Measurements from ENCODE around the gene CYB561A3. TPM values are rescaled to one million over a fixed set of nuclear protein-coding genes. Genes with fewer than 3 reads are reported as not detected.

Gene CYB561A3
- total RNA-seq, 1 experiment from 2014 or later = 54.7 TPM

DNA sequence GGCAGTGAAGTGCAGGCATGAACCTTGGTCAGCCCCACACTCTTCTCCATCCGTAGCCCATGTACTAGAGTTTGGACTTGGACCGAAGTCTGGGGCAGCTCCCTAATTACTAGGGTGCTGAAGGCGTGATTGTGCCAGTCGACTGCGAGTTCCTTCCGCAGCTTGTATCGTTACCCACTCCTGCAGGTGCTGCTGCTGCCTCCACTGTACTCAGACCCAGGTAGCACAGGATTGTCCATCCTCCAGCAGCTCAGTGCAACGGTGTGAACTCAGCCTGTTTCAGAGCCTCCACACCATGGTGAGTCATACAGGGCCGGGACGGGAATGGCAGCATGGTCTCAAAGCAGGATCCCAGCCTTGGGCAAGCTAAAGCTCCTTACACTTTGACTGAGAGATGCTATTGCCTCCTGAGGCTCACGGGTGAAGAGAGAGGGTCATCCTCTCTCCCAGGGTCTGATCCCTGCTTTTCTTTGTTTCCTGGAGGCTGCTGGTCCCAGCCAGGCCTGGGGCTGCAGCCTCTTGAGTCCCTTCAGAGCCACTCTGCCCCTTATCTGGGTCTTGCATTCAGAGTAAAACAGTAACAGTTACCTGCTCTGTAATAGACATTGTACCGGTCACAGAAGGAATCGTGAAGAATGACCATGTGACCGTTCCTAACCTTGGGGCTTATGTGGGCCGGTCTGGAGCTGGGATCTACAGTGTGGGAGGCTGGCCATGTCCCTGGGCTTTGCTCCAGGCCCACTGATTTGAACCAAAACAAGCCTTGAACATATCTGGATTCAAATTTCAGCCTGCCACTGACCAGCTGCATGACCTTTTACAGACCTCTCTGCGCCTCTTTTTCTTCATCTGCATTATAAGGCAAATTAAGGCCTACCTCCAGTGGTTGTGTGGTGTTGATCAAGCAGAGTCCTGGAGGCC lies 27.0 kb downstream of the CYB561A3 start:
- Histone ChIP-seq H3K4me3 (ENCODE audit: low read depth, low read length, poor library complexity, severe bottlenecking) (no peak overlapping the region), H3K36me3 (ENCODE audit: insufficient read depth, low read length, poor library complexity, severe bottlenecking) (peaks cover 8% of the 10 kb centered on the region), H3K4me1 (ENCODE audit: insufficient read depth, low read length, poor library complexity, severe bottlenecking) (peaks cover 10% of the 10 kb centered on the region), H3K9me3 (ENCODE audit: low read depth, low read length, poor library complexity, severe bottlenecking) (no peaks in the 10 kb centered on the region), H3K27ac (ENCODE audit: low read depth, low read length, poor library complexity, severe bottlenecking) (no peak overlapping the region), H3K27me3 (replicated peaks; ENCODE audit: insufficient read depth, low read depth, low read length, poor library complexity) (no peaks in the 10 kb centered on the region)
- intact Hi-C loops (cut with micrococcal nuclease; ENCODE audit: unreplicated experiment) = no loop called here
- DNase-seq (ENCODE audit: low spot score) = peak; percentile 26
- no TSS peak for BruUV-seq (replicated peaks)
- TF ChIP-seq EZH2 (IDR thresholded peaks at IDR 0.05; ENCODE audit: borderline replicate concordance, low read depth, low read length, poor library complexity, severe bottlenecking) (no peak), CTCF (conservative IDR thresholded peaks at IDR 0.05; ENCODE audit: low read depth, low read length) (no peak)
- ChIA-PET CTCF (interaction anchor here (1.2 to 3.5 kb wide), 2 partner anchors 51 to 58 kb away, joined by 3 to 54 read pairs; partner anchors contain the start of gene TMEM216), POLR2A (ENCODE audit: low non-redundant PET) (no interaction called here)

- TSS peak; percentile 85 for BruUV-seq (replicated peaks)
- POLR2A ChIA-PET (ENCODE audit: low non-redundant PET) = interaction anchor here (0.8 kb wide), 1 partner anchor 28 kb away, joined by 3 read pairs; the partner anchor contains the start of genes CYB561A3 and TMEM138
- no peak for TF ChIP-seq CTCF (conservative IDR thresholded peaks at IDR 0.05; ENCODE audit: low read depth, low read length)
- TF ChIP-seq EZH2 (IDR thresholded peaks at IDR 0.05; ENCODE audit: borderline replicate concordance, low read depth, low read length, poor library complexity, severe bottlenecking) = no peak
Measured at GRCh38 chr11:61333550-61334433, 27.9 kb downstream of the CYB561A3 start.

More at GRCh38 chr11:61333550-61334433, 27.9 kb downstream of the CYB561A3 start:
- peak overlapping the region; percentile 87 for H3K27ac ChIP-seq (ENCODE audit: low read depth, low read length, poor library complexity, severe bottlenecking)
- DNase-seq (ENCODE audit: low spot score) = peak; percentile 35
- H3K4me3 ChIP-seq (ENCODE audit: low read depth, low read length, poor library complexity, severe bottlenecking) = peak overlapping the region; percentile 94
- H3K36me3 ChIP-seq (ENCODE audit: insufficient read depth, low read length, poor library complexity, severe bottlenecking) = peaks cover 16% of the 10 kb centered on the region
- CTCF ChIA-PET = interaction anchor here (1.2 to 3.5 kb wide), 2 partner anchors 52 to 59 kb away, joined by 3 to 54 read pairs; partner anchors contain the start of gene TMEM216
- no peaks in the 10 kb centered on the region for H3K9me3 ChIP-seq (ENCODE audit: low read depth, low read length, poor library complexity, severe bottlenecking)
- peaks cover 10% of the 10 kb centered on the region for H3K4me1 ChIP-seq (ENCODE audit: insufficient read depth, low read length, poor library complexity, severe bottlenecking)
- intact Hi-C loops (cut with micrococcal nuclease; ENCODE audit: unreplicated experiment) = loop anchor here (2.0 kb wide), 1 partner anchor 175 kb away; the partner anchor contains the start of gene LRRC10B
- no peaks in the 10 kb centered on the region for H3K27me3 ChIP-seq (replicated peaks; ENCODE audit: insufficient read depth, low read depth, low read length, poor library complexity)

All from A673 (cell line).